Cardiac septum (tissue), 1 donor: ENCODE measurements around the gene CDAN1. TPM values are rescaled to one million over a fixed set of nuclear protein-coding genes. Genes with fewer than 3 reads are reported as not detected.
"Not testable (repeated sequence)": the region's sequence is repeated elsewhere in the genome, so short reads cannot be mapped to it uniquely, and the experiment has no call there.

Experiments used
- DNase-seq: peaks from one replicate; pipeline ENCODE4 v3.0.0-alpha.2; 2020; ENCODE audit warnings: low spot score
- intact Hi-C: fragments of 100-400 bp; cut with DNase I; formaldehyde crosslinking; loops from one replicate; pipeline ENCODE4 v1.14.0; 2022
- long read RNA-seq: library from polyadenylated mRNA; unstranded; transcript quantifications from one replicate; pipeline ENCODE4 v2.0.0, GENCODE V29; 2021
- total RNA-seq: library from RNA; stranded (reverse); fragmentation: NEBNext Ultra II Directional; extraction: Animal tissue kit (Norgen Biotek cat#: 25700); gene quantifications from one replicate; pipeline ENCODE4 v1.2.1, GENCODE V29; 2021
- donor health status: DM: no; HTN: no; CAD: no.

The CDAN1 gene, protein sequence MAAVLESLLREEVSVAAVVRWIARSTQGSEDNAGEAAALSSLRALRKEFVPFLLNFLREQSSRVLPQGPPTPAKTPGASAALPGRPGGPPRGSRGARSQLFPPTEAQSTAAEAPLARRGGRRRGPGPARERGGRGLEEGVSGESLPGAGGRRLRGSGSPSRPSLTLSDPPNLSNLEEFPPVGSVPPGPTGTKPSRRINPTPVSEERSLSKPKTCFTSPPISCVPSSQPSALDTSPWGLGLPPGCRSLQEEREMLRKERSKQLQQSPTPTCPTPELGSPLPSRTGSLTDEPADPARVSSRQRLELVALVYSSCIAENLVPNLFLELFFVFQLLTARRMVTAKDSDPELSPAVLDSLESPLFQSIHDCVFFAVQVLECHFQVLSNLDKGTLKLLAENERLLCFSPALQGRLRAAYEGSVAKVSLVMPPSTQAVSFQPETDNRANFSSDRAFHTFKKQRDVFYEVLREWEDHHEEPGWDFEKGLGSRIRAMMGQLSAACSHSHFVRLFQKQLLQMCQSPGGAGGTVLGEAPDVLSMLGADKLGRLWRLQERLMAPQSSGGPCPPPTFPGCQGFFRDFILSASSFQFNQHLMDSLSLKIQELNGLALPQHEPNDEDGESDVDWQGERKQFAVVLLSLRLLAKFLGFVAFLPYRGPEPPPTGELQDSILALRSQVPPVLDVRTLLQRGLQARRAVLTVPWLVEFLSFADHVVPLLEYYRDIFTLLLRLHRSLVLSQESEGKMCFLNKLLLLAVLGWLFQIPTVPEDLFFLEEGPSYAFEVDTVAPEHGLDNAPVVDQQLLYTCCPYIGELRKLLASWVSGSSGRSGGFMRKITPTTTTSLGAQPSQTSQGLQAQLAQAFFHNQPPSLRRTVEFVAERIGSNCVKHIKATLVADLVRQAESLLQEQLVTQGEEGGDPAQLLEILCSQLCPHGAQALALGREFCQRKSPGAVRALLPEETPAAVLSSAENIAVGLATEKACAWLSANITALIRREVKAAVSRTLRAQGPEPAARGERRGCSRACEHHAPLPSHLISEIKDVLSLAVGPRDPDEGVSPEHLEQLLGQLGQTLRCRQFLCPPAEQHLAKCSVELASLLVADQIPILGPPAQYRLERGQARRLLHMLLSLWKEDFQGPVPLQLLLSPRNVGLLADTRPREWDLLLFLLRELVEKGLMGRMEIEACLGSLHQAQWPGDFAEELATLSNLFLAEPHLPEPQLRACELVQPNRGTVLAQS
- 6.5 TPM for total RNA-seq
- long read RNA-seq, partial matches to known transcripts: 7 of 17 reads
- long read RNA-seq, other reads (novel, unspliced or antisense): 9 of 17 reads

DNA sequence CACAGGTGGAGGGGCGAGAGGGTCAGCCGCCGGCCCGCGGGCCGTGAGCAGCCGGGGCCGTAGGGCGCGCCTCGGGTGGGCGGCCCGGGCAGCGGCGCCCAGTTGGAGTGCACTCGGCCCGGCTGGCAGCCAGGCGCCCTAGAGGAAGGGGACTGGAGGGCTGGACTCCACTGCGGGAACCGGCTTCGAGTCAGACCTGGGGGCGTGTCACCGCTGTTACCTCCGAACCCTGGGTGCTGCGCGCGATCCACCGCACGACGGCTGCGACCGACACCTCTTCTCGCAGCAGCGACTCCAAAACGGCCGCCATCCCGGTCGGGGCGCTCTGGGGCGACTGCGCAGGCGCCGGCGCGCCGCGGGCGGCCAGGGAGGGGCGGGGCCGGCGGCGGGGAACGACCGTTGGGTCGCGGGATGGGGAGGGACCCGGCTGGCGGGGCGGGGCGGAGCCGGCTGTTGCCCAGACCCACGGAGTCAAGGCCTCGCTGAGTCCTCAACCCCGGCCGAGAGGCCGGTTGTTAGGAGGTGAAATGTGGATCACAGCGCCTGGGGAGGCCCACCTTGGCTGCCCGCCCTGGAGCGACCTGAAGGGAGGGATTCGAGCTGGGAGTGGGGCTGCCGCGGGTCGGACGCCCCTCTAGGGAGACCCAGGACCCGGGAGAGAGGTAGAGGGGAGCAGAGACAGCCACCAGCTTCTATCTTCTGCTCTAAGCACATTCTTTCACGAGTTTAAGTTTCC lies at the start of gene CDAN1:
CDAN1 (minus strand) TSS at position 336 of the 736 bp plus-strand sequence; CDS start at position 310, 26 bp downstream.
- intact Hi-C loops: loop anchor here (2.0 kb wide), 1 partner anchor 184 kb away; the partner anchor contains the start of gene TTBK2

DNA sequence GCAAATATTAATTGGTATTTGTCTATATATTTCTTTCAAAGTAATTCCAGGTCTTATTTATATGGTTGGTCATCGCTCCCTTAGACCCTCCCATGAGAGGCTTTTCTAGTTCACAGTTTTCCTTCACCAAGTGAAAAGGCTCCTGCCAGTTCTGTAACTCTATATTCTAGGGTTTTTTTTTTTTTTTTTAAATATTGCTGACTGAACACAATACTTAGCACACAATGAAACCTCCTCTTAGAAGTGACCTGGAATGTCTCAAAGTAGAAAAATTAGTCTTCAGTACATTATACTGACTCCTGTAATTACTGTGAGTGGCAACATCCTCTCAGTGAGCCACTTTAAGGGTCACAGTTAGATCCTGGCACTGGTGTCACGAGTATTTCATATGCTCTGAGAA lies 48.6 kb upstream of the CDAN1 start:
- DNase-seq: no peak
- intact Hi-C loops: no loop called here

More for the DNA sequence above, at the start of gene CDAN1:
- DNase-seq: peak; percentile 96

DNA sequence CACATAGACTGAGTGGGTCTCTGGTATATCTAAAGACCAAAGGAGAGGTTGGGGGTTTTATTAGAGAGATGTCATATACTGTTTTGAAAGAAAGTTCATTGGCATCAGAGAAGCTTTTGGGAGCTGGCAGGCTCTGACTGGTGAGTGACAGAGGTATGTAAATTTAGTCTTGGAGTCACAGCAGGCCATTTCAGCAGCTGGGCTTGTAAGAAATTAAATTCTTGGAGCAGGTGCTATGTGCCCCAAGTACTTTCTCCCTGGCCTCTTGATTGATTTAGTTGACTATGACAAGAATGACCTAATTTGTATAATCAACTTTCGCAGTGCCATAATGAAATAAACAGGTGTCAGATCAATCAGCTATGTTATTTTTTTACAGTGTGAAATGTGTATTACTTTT lies 47.8 kb upstream of the CDAN1 start:
- intact Hi-C loops: no loop called here
- no peak for DNase-seq

DNA sequence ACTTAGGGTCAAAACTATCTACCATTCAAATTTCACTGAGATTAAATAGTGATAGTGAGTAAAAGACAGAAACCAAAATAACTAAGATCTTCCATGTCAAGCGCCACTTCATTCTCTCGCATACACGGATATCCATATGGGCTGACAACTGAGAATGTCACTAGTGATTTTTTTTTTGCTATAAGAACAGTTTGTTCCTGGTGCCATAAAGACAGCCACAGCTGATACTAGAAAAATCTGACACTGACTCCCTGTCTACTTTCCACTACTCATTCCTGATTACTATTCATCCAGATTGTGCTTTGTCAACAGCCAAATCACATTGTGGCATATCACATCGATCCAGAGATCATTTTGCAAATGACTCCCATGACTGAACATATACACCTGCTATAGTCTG lies 45.8 kb upstream of the CDAN1 start:
- no peak for DNase-seq
- intact Hi-C loops: no loop called here

DNA sequence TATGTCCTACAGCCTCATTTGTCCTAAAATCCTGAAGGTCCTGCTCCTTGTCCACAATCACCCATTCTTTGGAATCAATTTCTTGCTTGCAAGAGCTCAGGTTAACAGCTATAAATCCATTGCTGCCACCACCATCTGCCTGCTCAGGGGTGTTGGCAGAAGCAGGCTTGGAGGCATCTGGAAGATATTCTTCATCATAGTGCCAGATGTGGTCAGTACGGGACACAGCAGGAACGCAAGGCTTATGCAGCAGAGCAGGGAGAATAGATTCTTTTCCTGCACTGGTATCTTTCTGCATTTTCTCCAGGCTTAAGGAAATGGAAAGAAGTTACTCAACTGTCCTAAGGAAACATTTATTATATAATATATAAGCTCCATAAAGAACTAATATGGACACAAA lies 38.5 kb upstream of the CDAN1 start:
- intact Hi-C loops: no loop called here
- no peak for DNase-seq

DNA sequence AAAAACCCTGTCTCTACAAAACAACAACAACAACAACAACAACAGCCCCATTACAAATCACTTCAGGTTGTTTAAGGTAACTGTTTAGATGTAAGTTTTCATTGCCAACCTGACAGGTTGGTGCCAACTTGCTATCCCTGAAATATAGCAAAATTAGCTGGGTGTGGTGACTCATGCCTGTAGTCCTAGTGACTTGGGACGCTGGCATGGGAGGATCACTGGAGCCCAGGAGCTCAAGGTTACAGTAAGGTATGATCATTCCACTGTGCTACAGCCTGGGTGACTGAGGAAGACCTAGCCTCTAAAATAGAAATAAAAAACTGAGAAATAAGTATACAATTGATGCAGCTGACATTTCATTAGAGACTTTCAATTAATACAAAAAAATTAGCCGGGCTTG lies 36.0 kb upstream of the CDAN1 start:
- intact Hi-C loops: no loop called here
- no peak for DNase-seq

DNA sequence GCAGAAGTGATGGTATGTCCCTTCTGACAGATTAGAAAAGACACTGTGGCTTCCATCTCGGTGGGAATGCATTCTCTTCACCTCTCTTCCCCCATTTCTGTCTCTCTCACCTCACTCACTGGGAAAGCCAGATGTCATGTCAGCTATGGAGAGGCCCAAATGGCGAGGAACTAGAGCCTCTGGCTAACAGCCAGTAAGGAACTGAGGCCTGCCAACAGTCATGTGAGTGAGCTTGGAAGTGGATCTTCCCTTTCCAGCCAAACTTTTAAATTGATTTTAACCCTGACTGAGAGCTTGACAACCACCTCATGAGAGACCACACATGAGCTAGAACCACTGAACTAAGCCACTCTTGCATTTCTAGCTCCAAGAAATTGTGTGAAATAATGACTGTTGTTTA lies 35.2 kb upstream of the CDAN1 start:
- intact Hi-C loops: no loop called here
- no peak for DNase-seq

DNA sequence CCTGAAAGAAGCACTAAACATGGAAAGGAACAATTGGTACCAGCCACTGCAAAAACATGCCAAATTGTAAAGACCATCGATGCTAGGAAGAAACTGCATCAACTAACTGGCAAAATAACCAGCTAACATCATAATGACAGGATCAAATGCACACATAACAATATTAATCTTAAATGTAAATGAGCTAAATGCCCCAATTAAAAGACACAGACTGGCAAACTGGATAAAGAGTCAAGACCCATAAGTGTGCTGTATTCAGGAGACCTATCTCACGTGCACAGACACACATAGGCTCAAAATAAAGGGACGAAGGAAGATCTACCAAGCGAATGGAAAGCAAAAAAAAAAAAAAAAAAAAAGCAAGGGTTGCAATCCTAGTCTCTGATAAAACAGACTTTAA lies 29.2 kb upstream of the CDAN1 start:
- DNase-seq, intact Hi-C loops: not testable (repeated sequence)

DNA sequence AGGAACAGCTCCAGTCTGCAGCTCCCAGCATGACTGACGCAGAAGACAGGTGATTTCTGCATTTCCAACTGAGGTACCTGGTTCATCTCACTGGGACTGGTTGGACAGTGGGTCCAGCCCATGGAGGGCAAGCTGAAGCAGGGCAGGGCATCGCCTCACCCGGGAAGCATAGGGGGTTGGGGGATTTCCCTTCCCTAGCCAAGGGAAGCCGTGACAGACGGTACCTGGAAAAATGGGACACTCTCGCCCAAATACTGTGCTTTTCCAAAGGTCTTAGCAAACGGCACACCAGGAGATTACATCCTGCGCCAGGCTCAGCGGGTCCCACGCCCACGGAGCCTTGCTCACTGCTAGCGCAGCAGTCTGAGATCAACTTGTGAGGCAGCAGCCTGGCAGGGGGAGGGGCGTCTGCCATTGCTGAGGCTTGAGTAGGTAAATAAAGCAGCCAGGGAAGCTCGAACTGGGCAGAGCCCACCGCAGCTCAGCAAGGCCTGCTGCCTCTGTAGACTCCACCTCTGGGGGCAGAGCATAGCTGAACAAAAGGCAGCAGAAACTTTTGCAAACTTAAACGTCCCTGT lies 27.3 kb upstream of the CDAN1 start:
- DNase-seq, intact Hi-C loops: not testable (repeated sequence)

DNA sequence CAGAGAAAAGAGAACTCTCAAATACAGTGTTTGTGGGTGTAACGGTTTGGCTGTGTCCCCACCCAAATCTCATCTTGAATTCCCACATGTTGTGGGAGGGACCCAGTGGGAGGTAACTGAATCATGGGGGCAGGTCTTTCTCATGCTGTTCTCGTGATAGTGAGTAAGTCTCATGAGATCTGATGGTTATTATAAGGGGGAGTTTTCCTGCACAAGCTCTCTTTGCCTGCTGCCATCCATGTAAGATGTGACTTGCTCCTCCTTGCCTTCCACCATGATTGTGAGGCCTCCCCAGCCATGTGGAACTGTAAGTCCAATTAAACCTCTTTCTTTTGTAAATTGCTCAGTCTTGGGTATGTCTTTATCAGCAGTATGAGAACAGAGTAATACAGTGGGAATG lies 24.9 kb upstream of the CDAN1 start:
- intact Hi-C loops, DNase-seq: not testable (repeated sequence)

DNA sequence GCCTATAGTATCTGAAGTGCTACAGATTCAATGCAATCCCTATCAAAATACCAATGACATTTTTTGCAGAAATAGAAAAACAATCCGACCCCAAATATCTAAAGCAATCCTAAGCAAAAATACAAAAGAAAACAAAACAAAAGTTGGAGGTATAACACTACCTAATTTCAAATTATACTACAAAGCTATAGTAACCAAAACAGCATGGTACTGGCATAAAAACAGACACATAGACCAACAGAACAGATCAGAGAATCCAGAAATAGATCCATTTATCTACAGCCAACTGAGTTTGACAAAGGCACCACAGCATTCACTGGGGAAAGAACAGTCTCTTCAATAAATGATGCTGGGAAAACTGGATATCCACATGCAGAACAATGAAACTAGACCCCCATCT lies 23.8 kb upstream of the CDAN1 start:
- intact Hi-C loops: no loop called here
- DNase-seq: no peak

DNA sequence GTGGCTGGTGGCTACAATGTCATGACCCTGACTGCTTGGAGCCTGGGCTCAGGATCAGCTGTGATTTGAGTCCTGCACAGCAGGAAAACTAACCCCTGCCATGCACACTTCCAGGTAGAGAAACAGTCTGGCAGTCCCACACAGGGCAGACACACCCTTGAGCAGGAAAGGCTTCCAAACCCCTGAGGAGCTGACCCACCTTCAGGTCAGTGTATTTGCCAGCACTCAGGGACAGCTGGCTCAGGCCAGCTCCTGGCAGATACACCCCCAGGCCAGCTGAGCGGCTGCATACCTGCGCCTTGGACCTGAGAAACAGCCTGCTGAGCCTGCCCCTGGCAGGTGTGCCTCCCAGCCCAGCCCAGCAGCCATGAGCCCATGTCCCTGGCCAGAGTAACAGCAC lies 22.2 kb upstream of the CDAN1 start:
- intact Hi-C loops: no loop called here

DNA sequence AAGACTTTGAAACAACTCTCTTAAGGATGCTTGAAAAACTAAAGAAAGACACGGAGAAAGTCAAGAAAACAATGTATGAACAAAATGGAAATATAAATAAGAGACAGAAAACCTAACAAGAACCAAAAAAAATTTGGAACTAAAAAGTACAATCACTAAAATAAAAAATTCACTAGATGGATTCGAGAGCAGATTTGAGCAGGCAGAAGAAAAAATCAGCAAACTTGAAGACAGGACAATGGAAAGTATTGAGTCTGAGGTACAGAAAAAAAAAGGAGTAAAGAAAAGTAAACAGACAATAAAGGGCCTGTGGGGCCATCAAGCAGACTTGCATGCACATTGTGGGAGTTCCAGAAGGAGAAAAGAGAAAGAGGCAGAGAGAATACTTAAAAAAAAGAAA lies 13.4 kb upstream of the CDAN1 start:
- no peak for DNase-seq
- intact Hi-C loops: no loop called here

More for the DNA sequence above, 22.2 kb upstream of the CDAN1 start:
- no peak for DNase-seq

DNA sequence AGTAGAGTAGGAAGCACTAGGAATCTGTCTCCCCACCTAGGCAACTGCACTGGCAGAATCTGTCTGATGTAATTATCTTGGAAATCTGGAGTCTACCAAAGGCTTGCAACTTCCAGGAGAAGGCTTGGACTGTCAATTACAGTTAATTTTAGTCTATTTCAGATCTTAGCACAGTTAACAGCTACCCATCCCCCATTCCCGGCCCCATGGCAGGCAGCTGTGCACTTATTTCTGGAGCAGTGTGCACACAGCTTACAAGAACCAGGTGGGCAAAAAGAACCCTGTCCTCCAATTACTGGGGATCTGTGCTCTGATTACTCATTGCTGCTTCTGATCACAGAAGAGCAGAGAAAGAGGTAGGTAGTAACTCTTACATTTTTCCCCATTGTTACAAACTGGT lies 12.3 kb upstream of the CDAN1 start:
- no peak for DNase-seq
- intact Hi-C loops: no loop called here

DNA sequence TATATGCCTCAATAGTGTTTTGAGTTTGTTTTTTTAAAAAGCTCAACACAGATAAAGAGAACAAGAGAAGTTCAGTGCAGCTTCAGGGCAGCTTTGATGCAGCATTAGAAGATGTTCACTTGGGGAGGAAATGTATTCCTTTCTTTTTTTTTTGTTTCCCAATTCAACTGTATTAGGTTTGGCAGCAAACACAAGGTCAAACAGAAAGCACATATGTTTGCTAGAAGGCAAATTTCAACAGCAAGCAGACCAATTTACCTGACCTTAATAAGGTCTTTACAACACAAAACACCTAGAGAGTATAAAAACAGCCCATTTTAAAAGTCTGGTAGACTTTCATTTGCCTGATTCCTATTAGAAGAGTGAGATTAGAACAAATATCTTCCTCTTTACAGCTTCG lies 7.3 kb upstream of the CDAN1 start:
- intact Hi-C loops: no loop called here
- DNase-seq: no peak

DNA sequence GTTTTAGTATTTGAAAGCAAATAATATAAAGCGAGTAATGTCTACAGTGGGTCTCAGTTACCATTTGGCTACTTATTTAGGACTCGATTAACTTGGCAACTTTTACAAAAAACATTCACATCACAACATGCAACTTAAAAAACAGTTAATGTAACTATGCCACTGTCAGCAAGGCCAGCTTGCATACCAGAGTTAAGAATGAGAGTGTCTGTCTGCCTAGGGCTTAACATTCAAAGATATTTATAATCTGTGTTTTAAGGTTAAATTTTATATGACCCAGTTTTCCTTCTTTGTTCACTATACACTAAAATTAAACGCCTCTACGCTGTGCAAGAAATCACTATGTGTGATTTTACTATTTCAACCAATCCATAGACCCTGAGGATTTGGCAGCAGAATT lies 5.2 kb upstream of the CDAN1 start:
- intact Hi-C loops: no loop called here
- no peak for DNase-seq

DNA sequence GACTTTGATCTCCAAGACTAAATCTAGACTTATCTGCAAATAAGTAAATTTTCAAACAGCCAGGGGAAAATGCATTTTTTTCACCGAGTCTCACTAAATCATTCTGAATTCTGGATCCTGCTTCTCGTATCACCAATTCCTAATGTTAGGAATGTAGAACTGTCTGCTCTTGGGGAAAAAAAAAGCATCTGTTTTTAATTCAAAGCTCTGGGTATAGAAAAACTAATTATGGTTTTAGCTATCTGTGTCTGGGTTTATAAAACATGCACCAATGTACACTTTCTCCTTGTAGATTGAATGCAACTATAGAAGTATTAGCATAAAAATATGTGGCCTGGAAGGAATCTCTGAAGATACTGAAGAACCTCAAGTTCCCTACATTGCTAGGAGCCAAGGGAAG lies 4.8 kb upstream of the CDAN1 start:
- intact Hi-C loops: no loop called here
- no peak for DNase-seq

DNA sequence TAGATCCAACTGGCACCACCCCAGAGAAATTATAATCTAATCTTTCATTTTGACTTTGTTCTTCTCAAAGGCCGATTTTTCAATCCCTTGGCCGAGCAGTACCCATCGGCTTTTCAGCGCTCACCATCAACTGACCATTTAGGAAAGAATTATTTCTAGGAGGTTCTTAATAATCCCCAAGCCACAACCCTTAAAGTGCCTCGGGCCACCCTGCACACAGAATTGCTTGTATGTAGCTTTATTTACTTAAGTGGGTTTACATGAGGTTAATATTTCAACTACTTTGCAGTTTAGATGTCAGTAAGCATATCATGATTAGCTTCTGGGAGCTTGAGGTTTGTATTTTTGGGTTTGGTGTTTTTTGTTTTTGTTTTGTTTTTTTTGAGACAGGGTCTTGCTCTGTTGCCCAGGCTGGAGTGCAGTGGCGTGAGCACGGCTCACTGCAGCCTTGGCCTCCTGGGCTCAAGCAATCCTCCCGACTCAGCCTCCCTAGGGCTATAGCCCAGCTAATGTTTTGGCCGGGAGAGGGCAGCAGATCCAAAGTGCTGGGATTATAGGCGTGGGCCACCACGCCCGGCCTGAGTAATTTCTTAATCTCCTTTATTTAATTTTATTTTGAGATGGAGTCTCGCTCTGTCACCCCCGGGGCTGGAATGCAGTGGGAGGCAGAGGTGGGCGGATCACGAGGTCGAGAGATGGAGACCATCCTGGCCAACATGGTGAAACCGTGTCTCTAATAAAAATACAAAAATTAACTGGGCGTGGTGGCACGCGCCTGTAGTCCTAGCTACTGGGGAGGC lies 801 bp upstream of the CDAN1 start:
- DNase-seq: peak; percentile 26
- intact Hi-C loops: loop anchor here (2.0 kb wide), 1 partner anchor 183 kb away; the partner anchor contains the start of gene TTBK2
